RWPE2 (cell line): ENCODE results near the gene CDK14.

ENCODE experiments used
- ATAC-seq: fragments of 200-7000 bp; cut with Tn5 transposase; 3 replicates; pipeline ENCODE4 v1.9.1; 2021; ENCODE audit warnings: low read depth
- DNase-seq: peaks from one replicate; pipeline ENCODE4 v3.0.0-alpha.2; 2020; ENCODE audit warnings: low spot score
- H3K27ac ChIP-seq: fragments of 450-650 bp; 2 replicates; pipeline ENCODE4 v1.5.1; 2017; ENCODE audit warnings: mild to moderate bottlenecking; ENCODE audit not compliant: poor library complexity, severe bottlenecking
- H3K27me3 ChIP-seq: fragments of 250-450 bp; sonication (Bioruptor Pico); 2 replicates; pipeline ENCODE4 v1.5.1; 2021; ENCODE audit warnings: mild to moderate bottlenecking, moderate library complexity; ENCODE audit not compliant: insufficient read depth, poor library complexity, severe bottlenecking
- H3K36me3 ChIP-seq: fragments of 250-450 bp; sonication (Bioruptor Pico); 2 replicates; pipeline ENCODE4 v1.5.1; 2020; ENCODE audit warnings: low read depth, mild to moderate bottlenecking, moderate library complexity
- H3K4me1 ChIP-seq: fragments of 250-450 bp; sonication (Bioruptor Pico); 2 replicates; pipeline ENCODE4 v1.5.1; 2021; ENCODE audit warnings: mild to moderate bottlenecking, moderate library complexity; ENCODE audit not compliant: insufficient read depth, poor library complexity, severe bottlenecking
- H3K4me3 ChIP-seq: fragments of 250-450 bp; sonication (Bioruptor Pico); 2 replicates; pipeline ENCODE4 v1.5.1; 2021; ENCODE audit warnings: mild to moderate bottlenecking, moderate library complexity; ENCODE audit not compliant: severe bottlenecking
- H3K9me3 ChIP-seq: fragments of 250-450 bp; sonication (Bioruptor Pico); 2 replicates; pipeline ENCODE4 v1.5.1; 2021; ENCODE audit warnings: mild to moderate bottlenecking, moderate library complexity; ENCODE audit not compliant: severe bottlenecking
- CTCF ChIP-seq: fragments of 450-650 bp; IDR thresholded peaks from one replicate; pipeline ENCODE4 v1.5.1; 2017; ENCODE audit warnings: mild to moderate bottlenecking, moderate library complexity; ENCODE audit not compliant: poor library complexity, severe bottlenecking

Gene CDK14

GRCh38 chr7:91149341-91150246 lies 553.5 kb downstream of the CDK14 start:
- DNase-seq (no peak), ATAC-seq (no peak)
- H3K27ac ChIP-seq: no peak overlapping the region
- no peak for TF ChIP-seq CTCF
- no peaks in the 10 kb centered on the region for H3K27me3 ChIP-seq
- H3K36me3 ChIP-seq: no peaks in the 10 kb centered on the region
- H3K4me3 ChIP-seq: no peak overlapping the region
- no peaks in the 10 kb centered on the region for H3K9me3 ChIP-seq
- no peaks in the 10 kb centered on the region for H3K4me1 ChIP-seq

- H3K27me3 ChIP-seq: no peaks in the 10 kb centered on the region
- H3K4me1 ChIP-seq: no peaks in the 10 kb centered on the region
- no peaks in the 10 kb centered on the region for H3K36me3 ChIP-seq
- H3K27ac ChIP-seq: no peak overlapping the region
- no peak for TF ChIP-seq CTCF
- no peak for DNase-seq
- no peak overlapping the region for H3K4me3 ChIP-seq
- ATAC-seq: no peak
- no peaks in the 10 kb centered on the region for H3K9me3 ChIP-seq
Observed at GRCh38 chr7:91151916-91152315, 555.8 kb downstream of the CDK14 start.

- no peak overlapping the region for H3K4me3 ChIP-seq
- no peaks in the 10 kb centered on the region for H3K36me3 ChIP-seq
- H3K4me1 ChIP-seq: no peaks in the 10 kb centered on the region
- no peak overlapping the region for H3K27ac ChIP-seq
- DNase-seq (no peak), ATAC-seq (no peak)
- no peaks in the 10 kb centered on the region for H3K9me3 ChIP-seq
- no peaks in the 10 kb centered on the region for H3K27me3 ChIP-seq
- TF ChIP-seq CTCF: no peak
Observed at GRCh38 chr7:91156316-91157185, 560.4 kb downstream of the CDK14 start.

GRCh38 chr7:91157579-91158320 lies 561.6 kb downstream of the CDK14 start:
- Histone ChIP-seq H3K9me3 (no peaks in the 10 kb centered on the region), H3K27ac (no peak overlapping the region), H3K36me3 (no peaks in the 10 kb centered on the region), H3K27me3 (no peaks in the 10 kb centered on the region), H3K4me1 (no peaks in the 10 kb centered on the region), H3K4me3 (no peak overlapping the region)
- no peak for TF ChIP-seq CTCF
- no peak for ATAC-seq
- DNase-seq: no peak
